ENCODE data around the gene WLS.

- no peak for TF ChIP-seq CTCF (IDR thresholded peaks at IDR 0.05 in 2 of 3, conservative IDR thresholded peaks at IDR 0.05 in 1 of 3; ENCODE audit: control insufficient read depth in 2 of 3, extremely low read depth in 1 of 3, insufficient read depth in 1 of 3, low read depth in 3 of 3, low read length in 3 of 3)
- no peak for TF ChIP-seq TAF1 (IDR thresholded peaks at IDR 0.05; ENCODE audit: borderline replicate concordance, low read depth, low read length)
- TF ChIP-seq RAD21 (IDR thresholded peaks at IDR 0.05; ENCODE audit: insufficient read depth, low read depth, low read length), result no peak
- no peak for TF ChIP-seq ZNF274 (IDR thresholded peaks at IDR 0.05; ENCODE audit: insufficient read depth, insufficient read length)
- no peak for TF ChIP-seq TCF12 (IDR thresholded peaks at IDR 0.05; ENCODE audit: low read depth, low read length)
- TF ChIP-seq RFX5 (IDR thresholded peaks at IDR 0.05; ENCODE audit: low read depth, low read length), result no peak
- no peak for TF ChIP-seq E2F8 (IDR thresholded peaks at IDR 0.05; ENCODE audit: low read depth, partially characterized antibody)
- no peak for TF ChIP-seq ESRRA (IDR thresholded peaks at IDR 0.05; ENCODE audit: low read length)
- no peak for TF ChIP-seq EP300 (IDR thresholded peaks at IDR 0.05; ENCODE audit: borderline replicate concordance in 1 of 2, control insufficient read depth in 1 of 2, low read depth in 2 of 2, low read length in 2 of 2)
- no peak for TF ChIP-seq SIN3A (IDR thresholded peaks at IDR 0.05; ENCODE audit: low read depth, low read length)
- TF ChIP-seq CEBPB (IDR thresholded peaks at IDR 0.05; ENCODE audit: borderline replicate concordance in 1 of 2, low read depth in 2 of 2, low read length in 2 of 2), result no peak
- no peak for TF ChIP-seq NFYB (IDR thresholded peaks at IDR 0.05; ENCODE audit: insufficient read depth, low read depth, low read length)
- no peak for TF ChIP-seq EZH2 (IDR thresholded peaks at IDR 0.05; ENCODE audit: borderline replicate concordance, control insufficient read depth, low read depth, low read length)
- no peak for TF ChIP-seq NFIC (IDR thresholded peaks at IDR 0.05; ENCODE audit: low read depth, low read length)
These were observed 1.9 kb downstream of the WLS start for GRCh38 chr1:68230484-68230802.

All from GM12878 (cell line).